ENCODE measurements around the gene LZTS3.
"Not testable (repeated sequence)": the region's sequence is repeated elsewhere in the genome, so short reads cannot be mapped to it uniquely, and the experiment has no call there.

DNA sequence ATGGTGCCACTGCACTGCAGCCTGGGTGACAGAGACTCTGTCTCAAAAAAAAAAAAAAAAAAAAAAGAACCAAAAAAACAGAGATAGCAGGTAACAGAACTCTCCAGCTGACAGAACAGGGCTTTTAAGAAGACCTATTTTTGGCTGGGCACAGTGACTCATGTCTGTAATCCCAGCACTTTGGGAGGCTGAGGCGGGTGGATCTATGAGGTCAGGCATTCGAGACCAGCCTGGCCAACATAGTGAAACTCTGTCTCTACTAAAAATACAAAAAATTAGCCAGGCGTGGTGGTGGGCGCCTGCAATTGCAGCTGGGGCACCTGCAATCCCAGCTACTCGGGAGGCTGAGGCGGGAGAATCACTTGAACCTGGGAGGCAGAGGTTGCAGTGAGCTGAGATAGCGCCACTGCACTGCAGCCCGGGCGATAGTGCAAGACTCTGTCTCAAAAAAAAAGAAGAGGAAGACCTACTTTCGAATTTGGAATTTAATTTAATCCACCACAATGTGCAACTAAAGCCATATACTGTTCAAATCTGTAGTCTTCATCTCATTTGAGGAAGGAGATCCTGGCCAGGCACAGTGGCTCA, 21.2 kb downstream of the LZTS3 start:
- not testable (repeated sequence) for TF ChIP-seq EP300, CTCF, POLR2A, POLR2AphosphoS5 (IDR thresholded peaks at IDR 0.05)
